CD4-positive, alpha-beta T cell treated with Interleukin-17A for 4 hours (primary cell): ENCODE measurements around the gene ADCYAP1R1.

ENCODE experiments used
- DNase-seq: peaks from one replicate; pipeline ENCODE4 v3.0.0-alpha.2; 2020; ENCODE audit warnings: mixed read lengths

The ADCYAP1R1 gene

GRCh38 chr7:31092606-31093005, 40.5 kb downstream of the ADCYAP1R1 start:
- DNase-seq: no peak

- no peak for DNase-seq
Measured at GRCh38 chr7:31093282-31093681, 41.2 kb downstream of the ADCYAP1R1 start.

- no peak for DNase-seq
Measured at GRCh38 chr7:31094271-31094670, 42.2 kb downstream of the ADCYAP1R1 start.

- no peak for DNase-seq
Measured at GRCh38 chr7:31095286-31096197, 43.4 kb downstream of the ADCYAP1R1 start.

GRCh38 chr7:31096198-31096876, 44.2 kb downstream of the ADCYAP1R1 start:
- no peak for DNase-seq

GRCh38 chr7:31096877-31097258, 44.8 kb downstream of the ADCYAP1R1 start:
- no peak for DNase-seq

GRCh38 chr7:31098642-31099360, 46.7 kb downstream of the ADCYAP1R1 start:
- no peak for DNase-seq

GRCh38 chr7:31099451-31100444, 47.6 kb downstream of the ADCYAP1R1 start:
- DNase-seq: no peak

- no peak for DNase-seq
Measured at GRCh38 chr7:31100445-31100844, 48.3 kb downstream of the ADCYAP1R1 start.

GRCh38 chr7:31100871-31101270, 48.8 kb downstream of the ADCYAP1R1 start:
- no peak for DNase-seq

GRCh38 chr7:31101544-31101943, 49.4 kb downstream of the ADCYAP1R1 start:
- DNase-seq: no peak

GRCh38 chr7:31102151-31102972, 50.3 kb downstream of the ADCYAP1R1 start:
- no peak for DNase-seq

GRCh38 chr7:31102973-31103850, 51.1 kb downstream of the ADCYAP1R1 start:
- DNase-seq: no peak

- no peak for DNase-seq
Measured at GRCh38 chr7:31104361-31105255, 52.5 kb downstream of the ADCYAP1R1 start.

- DNase-seq: no peak
Measured at GRCh38 chr7:31105256-31105950, 53.3 kb downstream of the ADCYAP1R1 start.

- DNase-seq: no peak
Measured at GRCh38 chr7:31106303-31107105, 54.4 kb downstream of the ADCYAP1R1 start.
